Measurements from ENCODE around the gene MICAL3.
A peak's percentile ranks its signal among the peaks of the same experiment; 100 is the strongest.
"Not testable (repeated sequence)": the region's sequence is repeated elsewhere in the genome, so short reads cannot be mapped to it uniquely, and the experiment has no call there.

MICAL3 gene

DNA sequence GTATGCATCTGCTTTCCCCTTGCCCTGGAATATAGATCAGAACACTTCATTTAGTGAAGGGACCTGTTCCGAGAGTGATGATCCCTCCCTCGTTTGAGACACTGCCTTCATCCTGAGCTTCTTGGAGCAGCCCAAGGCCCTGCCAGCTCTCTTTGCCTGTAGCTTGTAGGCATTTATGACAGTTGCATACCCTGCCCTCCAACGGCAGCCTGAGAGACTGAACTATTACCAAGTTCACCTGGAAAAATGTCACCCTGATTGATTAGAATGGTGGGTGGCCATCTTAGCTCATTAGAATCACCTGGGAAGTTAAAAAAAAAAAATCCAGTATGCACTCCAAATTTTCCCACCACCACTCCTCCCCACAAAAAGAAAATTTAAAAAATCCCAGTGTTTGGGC, 1.5 kb downstream of the MICAL3 start:
- H3K4me3 ChIP-seq (ENCODE audit: low read depth, low read length), result peak overlapping the region; percentile 81
- TF ChIP-seq, protein P1, sequence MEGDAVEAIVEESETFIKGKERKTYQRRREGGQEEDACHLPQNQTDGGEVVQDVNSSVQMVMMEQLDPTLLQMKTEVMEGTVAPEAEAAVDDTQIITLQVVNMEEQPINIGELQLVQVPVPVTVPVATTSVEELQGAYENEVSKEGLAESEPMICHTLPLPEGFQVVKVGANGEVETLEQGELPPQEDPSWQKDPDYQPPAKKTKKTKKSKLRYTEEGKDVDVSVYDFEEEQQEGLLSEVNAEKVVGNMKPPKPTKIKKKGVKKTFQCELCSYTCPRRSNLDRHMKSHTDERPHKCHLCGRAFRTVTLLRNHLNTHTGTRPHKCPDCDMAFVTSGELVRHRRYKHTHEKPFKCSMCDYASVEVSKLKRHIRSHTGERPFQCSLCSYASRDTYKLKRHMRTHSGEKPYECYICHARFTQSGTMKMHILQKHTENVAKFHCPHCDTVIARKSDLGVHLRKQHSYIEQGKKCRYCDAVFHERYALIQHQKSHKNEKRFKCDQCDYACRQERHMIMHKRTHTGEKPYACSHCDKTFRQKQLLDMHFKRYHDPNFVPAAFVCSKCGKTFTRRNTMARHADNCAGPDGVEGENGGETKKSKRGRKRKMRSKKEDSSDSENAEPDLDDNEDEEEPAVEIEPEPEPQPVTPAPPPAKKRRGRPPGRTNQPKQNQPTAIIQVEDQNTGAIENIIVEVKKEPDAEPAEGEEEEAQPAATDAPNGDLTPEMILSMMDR (IDR thresholded peaks at IDR 0.05; ENCODE audit: control insufficient read depth, extremely low read depth, insufficient read depth), result no peak
- DNase-seq (ENCODE audit: low read depth), result no peak

DNA sequence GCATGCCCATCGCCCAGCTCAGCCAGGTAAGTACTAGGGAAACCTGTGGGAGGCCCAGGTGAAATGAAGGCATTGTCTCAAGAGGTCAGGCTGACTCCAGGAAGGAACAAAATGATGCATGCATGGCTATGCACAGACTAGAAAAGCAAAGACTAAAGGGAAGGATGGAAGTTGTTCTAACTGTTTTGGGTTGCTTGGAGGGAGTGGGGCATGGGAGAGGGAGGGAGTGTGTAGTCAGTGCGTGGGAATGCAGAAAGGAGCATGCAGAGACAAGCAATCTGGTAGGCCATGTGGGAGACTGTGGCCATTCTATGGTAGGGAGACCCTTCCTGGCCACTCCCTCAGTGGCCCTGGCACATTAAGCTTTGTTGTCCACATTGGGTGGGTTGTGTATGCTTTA, 2.9 kb downstream of the MICAL3 start:
- no peak for DNase-seq (ENCODE audit: low read depth)
- TF ChIP-seq, protein P1 (IDR thresholded peaks at IDR 0.05; ENCODE audit: control insufficient read depth, extremely low read depth, insufficient read depth), result no peak
- H3K4me3 ChIP-seq (ENCODE audit: low read depth, low read length), result no peak overlapping the region

DNA sequence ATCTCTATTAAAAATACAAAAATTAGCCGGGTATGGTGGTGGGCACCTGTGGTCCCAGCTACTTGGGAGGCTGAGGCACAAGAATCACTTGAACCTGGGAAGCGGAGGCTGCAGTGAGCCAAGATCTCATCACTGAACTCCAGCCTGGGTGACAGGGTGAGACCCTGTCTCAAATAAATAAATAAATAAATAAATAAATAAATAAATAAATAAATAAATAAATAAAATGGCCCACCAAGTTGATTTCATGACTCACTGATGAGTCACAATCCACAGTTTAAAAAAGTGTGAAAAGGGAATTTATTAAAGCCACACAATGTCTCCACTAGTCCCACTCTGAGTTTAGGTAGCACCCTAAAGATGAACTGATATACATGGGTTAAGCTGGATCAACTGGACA, 3.6 kb downstream of the MICAL3 start:
- not testable (repeated sequence) for DNase-seq (ENCODE audit: low read depth); H3K4me3 ChIP-seq (ENCODE audit: low read depth, low read length)

DNA sequence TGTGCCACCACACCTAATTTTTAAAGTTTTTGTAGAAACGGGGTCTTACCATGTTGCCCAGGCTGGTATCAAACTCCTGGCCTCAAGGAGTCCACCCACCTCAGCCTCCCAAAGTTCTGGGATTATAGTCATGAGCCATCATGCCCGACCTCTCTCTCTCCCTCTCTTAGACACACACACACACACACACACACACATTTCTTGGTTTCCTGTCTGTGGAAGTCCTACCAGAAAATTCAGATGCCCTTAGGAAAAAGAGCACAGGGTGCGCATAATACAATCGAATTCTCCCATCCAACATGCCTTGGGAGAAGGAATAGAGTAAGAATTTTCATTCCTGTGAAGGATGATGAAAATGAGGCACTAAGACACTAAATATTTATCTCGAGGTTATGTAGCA, 10.4 kb downstream of the MICAL3 start:
- TF ChIP-seq, protein P1 (IDR thresholded peaks at IDR 0.05; ENCODE audit: control insufficient read depth, extremely low read depth, insufficient read depth), result no peak
- no peak for DNase-seq (ENCODE audit: low read depth)
- no peak overlapping the region for H3K4me3 ChIP-seq (ENCODE audit: low read depth, low read length)

DNA sequence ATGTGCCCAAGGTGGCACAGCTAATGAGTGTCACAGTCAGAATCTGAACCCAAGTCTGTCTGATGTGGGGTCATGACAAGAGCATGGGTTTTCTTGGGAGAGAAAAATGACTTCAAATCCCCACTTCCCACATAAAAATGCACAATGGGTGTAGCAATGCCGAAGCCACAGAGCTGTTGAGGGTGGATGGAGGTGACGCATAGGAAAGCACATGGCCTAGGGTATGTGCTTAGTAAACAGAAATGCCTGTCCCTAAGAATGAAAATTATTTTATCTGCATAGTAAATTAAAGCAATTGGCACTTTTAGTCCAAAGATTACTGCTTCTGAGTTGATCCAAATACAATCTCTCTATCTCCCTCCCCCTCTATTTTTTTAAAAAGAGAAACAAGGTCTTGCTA, 10.9 kb downstream of the MICAL3 start:
- DNase-seq (ENCODE audit: low read depth), result no peak
- TF ChIP-seq, protein P1 (IDR thresholded peaks at IDR 0.05; ENCODE audit: control insufficient read depth, extremely low read depth, insufficient read depth), result no peak
- H3K4me3 ChIP-seq (ENCODE audit: low read depth, low read length), result no peak overlapping the region

DNA sequence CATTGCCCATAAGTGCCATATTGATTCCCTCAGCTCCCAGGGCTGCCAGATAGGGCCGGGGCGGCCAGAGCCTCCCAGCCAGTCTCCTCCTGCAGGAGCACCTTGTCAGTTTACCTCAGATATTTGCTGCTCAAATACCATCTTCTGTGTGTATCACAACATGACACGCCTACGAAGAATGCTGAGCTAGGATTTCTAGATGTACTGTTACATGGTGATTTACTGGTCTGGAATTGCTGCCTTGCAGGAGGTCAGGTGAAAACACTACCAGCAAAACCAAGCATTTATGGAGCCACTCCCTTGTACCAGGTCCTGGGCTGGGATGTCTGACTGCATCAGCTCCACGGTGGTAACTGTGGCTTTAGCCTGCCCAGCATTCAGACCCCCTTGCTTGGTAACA, 11.8 kb downstream of the MICAL3 start:
- TF ChIP-seq, protein P1 (IDR thresholded peaks at IDR 0.05; ENCODE audit: control insufficient read depth, extremely low read depth, insufficient read depth), result no peak
- no peak overlapping the region for H3K4me3 ChIP-seq (ENCODE audit: low read depth, low read length)
- no peak for DNase-seq (ENCODE audit: low read depth)

DNA sequence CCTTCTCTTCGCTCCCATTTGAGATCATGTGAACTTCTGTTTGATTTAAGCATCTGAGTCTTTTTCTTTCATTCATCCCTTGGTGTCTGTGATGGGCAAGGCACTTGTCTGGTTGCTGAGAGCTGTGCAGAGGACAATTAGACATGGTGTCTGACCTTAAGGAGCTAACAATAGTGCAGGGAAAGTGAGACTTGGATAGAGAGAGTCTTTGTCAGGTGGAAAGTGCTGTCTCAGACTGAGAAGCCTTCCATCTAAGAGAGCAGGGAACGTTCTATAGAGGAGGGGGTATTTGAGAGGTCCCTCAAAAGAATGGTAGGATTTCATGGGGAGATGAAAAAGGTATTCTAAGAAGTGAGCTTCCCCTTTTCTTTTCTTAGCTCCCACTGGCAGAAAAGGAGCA, 14.1 kb downstream of the MICAL3 start:
- no peak for DNase-seq (ENCODE audit: low read depth)
- TF ChIP-seq, protein P1 (IDR thresholded peaks at IDR 0.05; ENCODE audit: control insufficient read depth, extremely low read depth, insufficient read depth), result no peak
- H3K4me3 ChIP-seq (ENCODE audit: low read depth, low read length), result no peak overlapping the region

DNA sequence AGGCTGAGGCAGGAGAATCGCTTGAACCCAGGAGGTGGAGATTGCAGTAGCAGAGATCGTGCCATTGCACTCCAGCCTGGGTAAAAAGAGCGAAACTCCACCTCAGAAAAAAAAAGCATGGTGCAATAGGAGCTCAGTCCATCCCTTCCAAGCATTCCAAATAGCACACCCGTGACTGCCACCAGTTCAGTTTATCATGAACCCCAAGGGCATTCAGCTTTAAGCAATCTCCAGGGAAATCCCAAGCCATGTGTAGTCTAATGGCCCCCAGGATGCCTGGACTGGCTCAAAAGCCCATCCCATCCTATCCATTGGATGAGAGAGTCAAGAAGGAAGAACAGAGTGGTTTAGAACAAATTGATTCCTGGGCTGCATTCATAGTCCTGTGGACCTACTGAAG, 16.2 kb downstream of the MICAL3 start:
- TF ChIP-seq, protein P1 (IDR thresholded peaks at IDR 0.05; ENCODE audit: control insufficient read depth, extremely low read depth, insufficient read depth), result no peak
- DNase-seq (ENCODE audit: low read depth), result no peak
- no peak overlapping the region for H3K4me3 ChIP-seq (ENCODE audit: low read depth, low read length)
